Stimulated activated CD4-positive, alpha-beta T cell treated with anti-CD3 and anti-CD28 coated beads, Interleukin-2, amount 100 ng/mL, for 4 hours (primary cell): ENCODE results near the gene INSYN2A.

Source experiments
- DNase-seq: peaks from one replicate; pipeline ENCODE4 v3.0.0-alpha.2; 2020; ENCODE audit warnings: low read depth

Gene INSYN2A

GRCh38 chr10:127196282-127197153 lies at the start of gene INSYN2A:
Gene INSYN2A, minus strand, starts transcription at chr10:127196591. Its CDS starts 20,196 bp downstream, at chr10:127176395.
- no peak for DNase-seq

- DNase-seq = no peak
These were observed 49.1 kb upstream of the INSYN2A start for GRCh38 chr10:127245456-127245855.

GRCh38 chr10:127243490-127244272 lies 47.3 kb upstream of the INSYN2A start:
- DNase-seq = no peak

GRCh38 chr10:127242914-127243313 lies 46.5 kb upstream of the INSYN2A start:
- DNase-seq = no peak

GRCh38 chr10:127236266-127236665 lies 39.9 kb upstream of the INSYN2A start:
- no peak for DNase-seq

- no peak for DNase-seq
These were observed 38.0 kb upstream of the INSYN2A start for GRCh38 chr10:127234306-127234800.

- no peak for DNase-seq
These were observed 31.9 kb upstream of the INSYN2A start for GRCh38 chr10:127228195-127228787.

- DNase-seq = no peak
These were observed 31.3 kb upstream of the INSYN2A start for GRCh38 chr10:127227663-127228062.

- DNase-seq = no peak
These were observed 30.6 kb upstream of the INSYN2A start for GRCh38 chr10:127227027-127227426.

- DNase-seq = no peak
These were observed 24.9 kb upstream of the INSYN2A start for GRCh38 chr10:127221281-127221680.

GRCh38 chr10:127218658-127219057 lies 22.3 kb upstream of the INSYN2A start:
- DNase-seq = no peak

- DNase-seq = no peak
These were observed 20.4 kb upstream of the INSYN2A start for GRCh38 chr10:127216786-127217185.

GRCh38 chr10:127216274-127216673 lies 19.9 kb upstream of the INSYN2A start:
- DNase-seq = no peak

- DNase-seq = no peak
These were observed 19.5 kb upstream of the INSYN2A start for GRCh38 chr10:127215866-127216265.

- no peak for DNase-seq
These were observed 14.6 kb upstream of the INSYN2A start for GRCh38 chr10:127210936-127211466.

- no peak for DNase-seq
These were observed 10.7 kb upstream of the INSYN2A start for GRCh38 chr10:127207081-127207480.

GRCh38 chr10:127203067-127203466 lies 6.7 kb upstream of the INSYN2A start:
- no peak for DNase-seq

- DNase-seq = no peak
These were observed 4.3 kb upstream of the INSYN2A start for GRCh38 chr10:127200646-127201045.

- DNase-seq = no peak
These were observed 2.3 kb upstream of the INSYN2A start for GRCh38 chr10:127198721-127199120.

GRCh38 chr10:127198307-127198706 lies 1.9 kb upstream of the INSYN2A start:
- DNase-seq = no peak

- DNase-seq = no peak
These were observed 702 bp upstream of the INSYN2A start for GRCh38 chr10:127197154-127197432.

- DNase-seq = no peak
These were observed 665 bp downstream of the INSYN2A start for GRCh38 chr10:127195571-127196281.
